Stomach (tissue), 9 donors: ENCODE measurements around the gene PRDM5. TPM values are rescaled to one million over a fixed set of nuclear protein-coding genes. Genes with fewer than 3 reads are reported as not detected.
"Not testable (repeated sequence)": the region's sequence is repeated elsewhere in the genome, so short reads cannot be mapped to it uniquely, and the experiment has no call there.

Experiments used
- DNase-seq, 2 donors: peaks; one replicate each; pipeline versions ENCODE4 v3.0.0 to v3.0.0-alpha.2; 2013 to 2019
- H3K27ac ChIP-seq, 5 donors: fragments of 200-600 bp in 4 of 5; sonication (generic) in 4 of 5; one replicate each; pipeline ENCODE4 v1.5.1; 2013 to 2019; ENCODE audit warnings: mild to moderate bottlenecking in 1 of 5, moderate library complexity in 1 of 5
- H3K27me3 ChIP-seq, 3 donors: fragments of 200-600 bp; sonication (generic); one replicate each; pipeline ENCODE4 v1.5.1; 2017 to 2019; ENCODE audit warnings: mixed run types in 1 of 3
- H3K36me3 ChIP-seq, 4 donors: fragments of 200-600 bp; sonication (generic); 1 replicate in 3 of 4; 2 replicates in 1 of 4; pipeline ENCODE4 v1.5.1; 2016 to 2019
- H3K4me1 ChIP-seq, 4 donors: fragments of 200-600 bp; sonication (generic); one replicate each; pipeline ENCODE4 v1.5.1; 2016 to 2019
- H3K4me3 ChIP-seq, 4 donors: fragments of 200-600 bp; sonication (generic) in 3 of 4; one replicate each; pipeline ENCODE4 v1.5.1; 2016 to 2019; ENCODE audit warnings: mild to moderate bottlenecking in 1 of 4
- H3K9me3 ChIP-seq, 4 donors: fragments of 200-600 bp; sonication (generic); one replicate each; pipeline ENCODE4 v1.5.1; 2016 to 2019
- EP300 ChIP-seq: sonication (generic); formaldehyde crosslinking; IDR thresholded peaks from one replicate; pipeline ENCODE4 v1.6.1; 2017; ENCODE audit warnings: antibody characterized with exemption
- POLR2A ChIP-seq, 4 donors: fragments of 450-650 bp; IDR thresholded peaks; one replicate each; pipeline ENCODE4 v1.6.1; 2016; ENCODE audit warnings: antibody characterized with exemption in 4 of 4, control low read depth in 2 of 4, mild to moderate bottlenecking in 1 of 4, moderate library complexity in 1 of 4
- POLR2AphosphoS5 ChIP-seq, 3 donors: sonication (generic); formaldehyde crosslinking; IDR thresholded peaks; one replicate each; pipeline ENCODE4 v1.6.1; 2016; ENCODE audit warnings: antibody characterized with exemption in 3 of 3
- WGBS, 5 donors: extraction: QIAGEN DNeasy Blood & Tissue Kit in 3 of 5; methylation state at CpG; one replicate each; pipeline versions ENCODE4 v1.1.5 to v1.1.7; 2013 to 2018; 5-methylcytosine and 5-hydroxymethylcytosine counted together
- intact Hi-C: fragments of 100-400 bp; cut with DNase I; formaldehyde crosslinking; loops from one replicate; pipeline ENCODE4 v1.15.1; 2023; ENCODE audit warnings: low total_unique reads
- polyA plus RNA-seq, 3 donors: library from polyadenylated mRNA; stranded (reverse); fragments of 200-250 nt; gene quantifications; one replicate each; pipeline ENCODE4 v1.2.3, GENCODE V29; 2013
- small RNA-seq, 4 donors: library from RNA; depleted of rRNA; stranded (forward); fragments of <200 nt; gene quantifications; one replicate each; pipeline ENCODE3, GENCODE V24; 2016
- total RNA-seq, 5 donors: library from RNA; depleted of rRNA; stranded (reverse); fragments of >200 nt; gene quantifications; one replicate each; pipeline versions ENCODE4 v1.1.0 to v1.2.3, GENCODE V29; 2014 to 2016
- TF ChIP-seq, protein P1 (sequence below), 7 experiments: fragments of 450-650 bp in 4 of 7; fragments of 200-600 bp in 3 of 7; sonication (generic) in 3 of 7; IDR thresholded peaks; one replicate each; pipeline ENCODE4 v1.5.1; 2016 to 2019; ENCODE audit warnings: antibody characterized with exemption in 7 of 7, control low read depth in 2 of 7, mild to moderate bottlenecking in 1 of 7
- donor health status: healthy with polysubstance abuse.
- donor health status: Bipolar disorder and iron deficiency.
- donor health status: healthy.

The PRDM5 gene
- total and polyA plus RNA-seq, 8 donors: 1.5 to 64.7 (median 10.7) TPM

DNA sequence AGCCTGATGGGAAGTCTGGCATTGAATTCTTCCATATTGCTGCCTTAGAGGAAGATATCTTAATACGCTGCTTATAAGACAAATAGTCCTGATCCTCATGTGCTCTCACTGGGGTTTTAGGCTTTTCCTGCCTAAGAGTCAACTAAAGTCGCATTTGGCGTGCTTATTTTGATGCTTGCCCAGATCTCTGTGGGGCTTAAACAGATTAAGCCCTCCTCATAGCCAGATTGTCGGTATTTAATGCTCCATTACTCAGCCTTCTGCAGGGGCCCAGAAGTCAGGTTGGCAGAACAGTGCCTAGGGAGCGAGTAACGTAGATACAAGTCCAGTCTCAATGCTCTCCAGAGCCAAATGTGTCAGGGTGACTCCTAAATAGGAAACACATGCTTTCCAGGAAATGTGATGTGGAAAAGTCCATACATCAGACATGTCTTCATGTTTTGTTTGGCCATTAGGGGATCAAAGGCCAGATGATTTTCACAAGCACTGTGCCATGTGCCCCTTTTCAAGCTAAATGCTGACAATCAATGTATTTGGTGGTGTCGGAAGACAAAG is 262.8 kb downstream of the PRDM5 start:
- H3K9me3 ChIP-seq: no peaks in the 10 kb centered on the region
- no peaks in the 10 kb centered on the region for H3K27me3 ChIP-seq
- no peaks in the 10 kb centered on the region for H3K4me1 ChIP-seq
- peak in 1 of 2 donors; percentile 8 for DNase-seq
- intact Hi-C loops: no loop called here
- TF ChIP-seq POLR2AphosphoS5 (IDR thresholded peaks at IDR 0.05) (no peak), EP300 (no peak)
- 73 to 88% (median 83%) methylated on average over 7 of the region's 7 CpGs for WGBS, 5 donors
- H3K4me3 ChIP-seq: no peak overlapping the region
- H3K36me3 ChIP-seq: no peaks in the 10 kb centered on the region
- H3K27ac ChIP-seq: no peak overlapping the region

DNA sequence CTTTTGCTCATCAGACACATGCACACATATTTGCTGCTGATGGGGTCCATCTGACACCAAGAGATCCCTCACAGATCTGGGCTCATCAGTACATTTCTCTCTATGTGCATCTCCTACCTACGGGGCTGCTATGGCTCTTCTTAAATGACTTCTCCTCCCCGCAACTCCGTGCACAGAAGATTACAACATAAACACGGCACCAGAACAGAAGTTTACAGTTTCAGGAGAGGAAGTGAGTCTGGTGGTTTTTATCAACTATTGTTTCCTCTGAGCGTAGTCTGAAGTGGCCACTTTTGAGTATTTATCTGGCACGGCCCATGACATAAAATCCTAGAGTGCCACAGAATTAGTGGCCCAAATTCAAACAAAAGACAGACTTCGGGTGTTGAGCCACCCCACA is 263.8 kb downstream of the PRDM5 start:
- H3K4me1 ChIP-seq: no peaks in the 10 kb centered on the region
- H3K9me3 ChIP-seq: no peaks in the 10 kb centered on the region
- no peaks in the 10 kb centered on the region for H3K27me3 ChIP-seq
- no peak overlapping the region for H3K27ac ChIP-seq
- intact Hi-C loops: no loop called here
- peak in 1 of 2 donors; percentile 3 for DNase-seq
- no peak overlapping the region for H3K4me3 ChIP-seq
- TF ChIP-seq POLR2AphosphoS5 (IDR thresholded peaks at IDR 0.05): no peak
- no peak for TF ChIP-seq POLR2A (IDR thresholded peaks at IDR 0.05)
- TF ChIP-seq, protein P1, sequence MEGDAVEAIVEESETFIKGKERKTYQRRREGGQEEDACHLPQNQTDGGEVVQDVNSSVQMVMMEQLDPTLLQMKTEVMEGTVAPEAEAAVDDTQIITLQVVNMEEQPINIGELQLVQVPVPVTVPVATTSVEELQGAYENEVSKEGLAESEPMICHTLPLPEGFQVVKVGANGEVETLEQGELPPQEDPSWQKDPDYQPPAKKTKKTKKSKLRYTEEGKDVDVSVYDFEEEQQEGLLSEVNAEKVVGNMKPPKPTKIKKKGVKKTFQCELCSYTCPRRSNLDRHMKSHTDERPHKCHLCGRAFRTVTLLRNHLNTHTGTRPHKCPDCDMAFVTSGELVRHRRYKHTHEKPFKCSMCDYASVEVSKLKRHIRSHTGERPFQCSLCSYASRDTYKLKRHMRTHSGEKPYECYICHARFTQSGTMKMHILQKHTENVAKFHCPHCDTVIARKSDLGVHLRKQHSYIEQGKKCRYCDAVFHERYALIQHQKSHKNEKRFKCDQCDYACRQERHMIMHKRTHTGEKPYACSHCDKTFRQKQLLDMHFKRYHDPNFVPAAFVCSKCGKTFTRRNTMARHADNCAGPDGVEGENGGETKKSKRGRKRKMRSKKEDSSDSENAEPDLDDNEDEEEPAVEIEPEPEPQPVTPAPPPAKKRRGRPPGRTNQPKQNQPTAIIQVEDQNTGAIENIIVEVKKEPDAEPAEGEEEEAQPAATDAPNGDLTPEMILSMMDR (IDR thresholded peaks at IDR 0.05): no peak
- TF ChIP-seq EP300: no peak
- H3K36me3 ChIP-seq: no peaks in the 10 kb centered on the region
- WGBS, 5 donors: 39 to 69% (median 57%) methylated on average over 7 of the region's 7 CpGs

DNA sequence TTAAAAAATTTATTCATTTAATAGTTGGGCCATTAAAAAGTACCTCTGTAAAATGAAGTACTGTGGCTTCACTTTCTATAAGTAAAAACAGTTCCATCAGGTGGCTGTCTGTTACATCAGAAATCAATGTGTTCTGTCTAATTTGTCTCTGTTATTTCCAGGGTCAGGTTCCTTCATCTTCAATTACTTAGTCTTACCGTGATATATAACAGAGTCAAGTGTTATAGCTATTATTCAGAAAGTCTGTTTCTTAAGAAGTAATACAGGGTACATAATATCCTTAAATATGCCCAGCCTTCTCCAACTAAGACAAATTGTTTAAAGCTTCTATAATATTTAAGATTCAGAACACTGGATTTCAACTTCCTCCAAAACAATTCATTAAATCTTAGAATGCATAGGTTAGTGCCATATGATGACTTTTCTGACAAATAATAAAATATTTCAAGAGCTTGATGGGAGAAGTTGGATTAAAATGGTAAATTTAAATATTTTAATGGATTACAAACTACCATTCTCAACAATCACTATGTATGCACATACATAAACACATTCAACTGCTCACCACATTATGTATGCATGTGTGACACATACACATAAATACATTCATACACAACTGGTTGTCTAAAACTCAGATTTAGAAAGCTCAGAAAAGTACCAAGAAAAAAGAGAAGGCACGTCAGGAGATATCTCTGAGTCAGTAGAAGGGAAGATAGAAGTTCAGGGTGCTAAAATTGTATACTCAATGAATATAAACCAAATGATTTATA is 268.5 kb downstream of the PRDM5 start:
- intact Hi-C loops: no loop called here

DNA sequence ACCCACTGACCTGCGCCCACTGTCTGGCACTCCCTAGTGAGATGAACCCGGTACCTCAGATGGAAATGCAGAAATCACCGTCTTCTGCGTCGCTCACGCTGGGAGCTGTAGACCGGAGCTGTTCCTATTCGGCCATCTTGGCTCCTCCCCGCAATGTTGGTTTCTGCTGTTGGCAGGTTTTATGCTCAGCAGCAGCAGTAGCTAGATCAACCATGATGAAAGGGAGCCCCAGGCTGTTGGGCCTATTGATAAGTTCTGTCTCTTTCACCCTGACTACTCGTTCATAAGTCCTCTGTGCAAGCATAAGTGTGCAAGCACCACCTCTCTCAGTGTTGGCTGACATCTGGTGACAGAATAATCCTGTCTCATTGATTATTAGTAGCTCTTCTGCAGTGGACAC is 274.2 kb downstream of the PRDM5 start:
- H3K36me3 ChIP-seq, H3K4me1 ChIP-seq, intact Hi-C loops, H3K27ac ChIP-seq, H3K4me3 ChIP-seq, H3K9me3 ChIP-seq, H3K27me3 ChIP-seq, DNase-seq: not testable (repeated sequence)
- WGBS, 5 donors: 87 to 92% (median 88%) methylated on average over 4 to 8 of the region's 10 CpGs

More for the DNA sequence above, 268.5 kb downstream of the PRDM5 start:
- no peak for DNase-seq
- Histone ChIP-seq H3K9me3 (no peaks in the 10 kb centered on the region), H3K27ac (no peak overlapping the region), H3K36me3 (no peaks in the 10 kb centered on the region), H3K27me3 (no peaks in the 10 kb centered on the region), H3K4me3 (no peak overlapping the region), H3K4me1 (no peaks in the 10 kb centered on the region)
- no peak for TF ChIP-seq EP300
- TF ChIP-seq POLR2AphosphoS5 (IDR thresholded peaks at IDR 0.05): no peak
- TF ChIP-seq, protein P1 (IDR thresholded peaks at IDR 0.05): no peak
- no peak for TF ChIP-seq POLR2A (IDR thresholded peaks at IDR 0.05)
- 88 to 93% (median 89%) methylated on average over 2 of the region's 2 CpGs for WGBS, 5 donors

Small RNAs within 50 kb of the gene (small RNA-seq; reads per million reads assigned to genes)
- 0 reads per million in 4 donors for gene RNU6-550P

Other genes with a start within 250 kb of the PRDM5 start
- gene NDNF, start 149.8 kb upstream of the PRDM5 start, total RNA-seq: 1 to 10 TPM in 4 of 5 donors, under 1 TPM in 1; 0.89 to 8.1 (median 4.8) TPM
- gene NDNF, start 149.8 kb upstream of the PRDM5 start, polyA plus RNA-seq: 1 to 10 TPM in 2 of 3 donors, under 1 TPM in 1; 0.68 to 2.6 (median 1.4) TPM
- 1 to 10 TPM in 2 of 5 donors, under 1 TPM in 1, not detected in 2; 0.37 to 5.1 (median 1.8) TPM for gene TNIP3, start 241.6 kb upstream of the PRDM5 start, total RNA-seq
- 1 to 10 TPM in 1 of 3 donors, under 1 TPM in 2; 0.12 to 1.1 (median 0.40) TPM for gene TNIP3, start 241.6 kb upstream of the PRDM5 start, polyA plus RNA-seq